Measurements from ENCODE around the gene ANKRD40. TPM values are rescaled to one million over a fixed set of nuclear protein-coding genes. Genes with fewer than 3 reads are reported as not detected.
"Not testable (repeated sequence)": the region's sequence is repeated elsewhere in the genome, so short reads cannot be mapped to it uniquely, and the experiment has no call there.

The ANKRD40 gene
- total RNA-seq, 1 donor from 2014 or later: 28.9 TPM

GRCh38 chr17:50687200-50688066, 20.3 kb downstream of the ANKRD40 start:
- FAIRE-seq: no peak
- no peak for DNase-seq (ENCODE audit: low spot score in 2 of 2)

GRCh38 chr17:50686494-50687199, 21.1 kb downstream of the ANKRD40 start:
- FAIRE-seq (no peak), DNase-seq (ENCODE audit: low spot score in 2 of 2) (no peak)

DNA sequence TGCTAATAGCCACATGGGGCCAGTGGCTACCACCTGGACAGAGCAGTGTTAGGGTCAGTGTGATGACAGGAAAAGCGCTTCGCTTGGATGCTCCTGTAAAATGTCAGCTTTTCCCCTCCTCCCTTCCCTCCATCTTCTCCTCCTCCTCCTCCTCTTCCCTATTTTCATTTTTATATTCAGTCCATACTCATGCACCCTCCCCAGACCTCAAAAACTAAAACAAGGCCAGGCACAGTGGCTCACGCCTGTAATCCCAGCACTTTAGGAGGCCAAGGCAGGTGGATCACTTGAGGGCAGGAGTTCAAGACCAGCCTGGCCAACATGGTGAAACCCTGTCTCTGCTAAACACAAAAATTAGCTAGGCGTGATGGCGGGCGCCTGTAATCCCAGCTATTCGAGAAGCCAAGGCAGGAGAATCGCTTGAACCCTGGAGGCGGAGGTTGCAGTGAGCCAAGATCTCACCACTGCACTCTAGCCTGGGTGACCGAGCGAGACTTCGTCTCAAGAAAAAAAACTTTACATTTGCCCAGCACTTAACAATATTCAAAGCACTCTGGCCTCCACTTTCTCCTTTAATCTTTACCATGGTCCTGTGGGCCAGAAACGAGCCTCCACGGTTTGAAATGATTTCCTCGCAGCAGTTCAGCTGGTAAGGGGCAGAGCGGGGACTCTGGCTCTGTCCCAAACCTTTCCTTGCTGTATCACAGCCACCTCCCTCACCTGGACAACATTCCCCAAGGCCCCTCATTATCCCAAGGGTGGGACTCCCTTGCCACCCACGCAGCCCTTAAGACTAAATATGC, 21.8 kb downstream of the ANKRD40 start:
- FAIRE-seq (no peak), DNase-seq (ENCODE audit: low spot score in 2 of 2) (no peak)

- no peak for FAIRE-seq
- no peak for DNase-seq (ENCODE audit: low spot score in 2 of 2)
These were observed 22.4 kb downstream of the ANKRD40 start for GRCh38 chr17:50685334-50685665.

- no peak for DNase-seq (ENCODE audit: low spot score in 2 of 2)
These were observed 22.9 kb downstream of the ANKRD40 start for GRCh38 chr17:50684612-50685333.

DNA sequence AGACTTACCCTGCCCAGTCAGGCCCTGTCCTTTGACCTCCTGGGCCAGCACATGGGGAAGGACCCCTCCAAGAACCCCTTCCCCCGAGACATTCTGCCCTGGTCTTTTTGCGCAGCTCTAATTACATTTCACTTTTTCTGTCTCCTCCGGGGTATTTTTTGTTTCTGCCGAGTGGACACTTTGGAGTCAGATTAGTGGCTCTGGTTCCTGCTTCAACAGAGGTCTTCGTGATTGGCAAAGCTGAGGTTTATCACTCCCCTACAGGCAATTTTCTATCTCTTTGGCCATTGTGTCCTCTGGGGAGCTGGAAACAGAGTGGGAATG, 23.5 kb downstream of the ANKRD40 start:
- FAIRE-seq (no peak), DNase-seq (ENCODE audit: low spot score in 2 of 2) (no peak)

More at GRCh38 chr17:50684612-50685333, 22.9 kb downstream of the ANKRD40 start:
- no peak for FAIRE-seq

DNA sequence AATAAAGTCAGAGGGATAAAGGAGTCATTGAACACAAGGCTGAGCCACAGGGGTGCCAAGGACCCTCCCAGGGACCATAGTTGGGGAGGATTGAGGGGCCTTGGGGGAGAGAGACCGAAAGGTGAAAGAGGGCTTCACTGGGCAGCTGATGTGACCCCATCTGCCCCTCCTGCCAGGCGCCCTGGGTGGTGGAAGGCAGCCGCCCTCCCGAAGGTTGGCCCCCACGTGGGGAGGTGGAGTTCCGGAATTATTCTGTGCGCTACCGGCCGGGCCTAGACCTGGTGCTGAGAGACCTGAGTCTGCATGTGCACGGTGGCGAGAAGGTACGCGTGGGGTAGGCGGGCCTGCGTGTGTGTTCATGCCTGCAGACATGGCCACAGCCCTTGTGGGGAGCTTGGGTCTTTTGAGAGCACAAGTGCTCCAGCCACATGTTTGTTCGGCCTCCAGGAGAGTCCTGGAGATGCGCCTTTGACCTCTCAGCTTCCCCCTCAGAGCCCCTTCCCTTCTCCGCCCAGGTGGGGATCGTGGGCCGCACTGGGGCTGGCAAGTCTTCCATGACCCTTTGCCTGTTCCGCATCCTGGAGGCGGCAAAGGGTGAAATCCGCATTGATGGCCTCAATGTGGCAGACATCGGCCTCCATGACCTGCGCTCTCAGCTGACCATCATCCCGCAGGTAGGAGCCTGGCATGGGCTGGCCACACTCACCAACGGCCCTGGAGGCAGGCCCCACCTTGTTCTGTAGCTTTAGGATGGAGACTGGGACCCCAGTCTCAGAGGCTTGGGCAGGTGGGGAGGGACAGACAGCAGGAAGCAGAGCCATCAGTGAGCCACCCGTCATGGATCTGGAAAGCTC, 24.1 kb downstream of the ANKRD40 start:
- DNase-seq (ENCODE audit: low spot score in 2 of 2): no peak

DNA sequence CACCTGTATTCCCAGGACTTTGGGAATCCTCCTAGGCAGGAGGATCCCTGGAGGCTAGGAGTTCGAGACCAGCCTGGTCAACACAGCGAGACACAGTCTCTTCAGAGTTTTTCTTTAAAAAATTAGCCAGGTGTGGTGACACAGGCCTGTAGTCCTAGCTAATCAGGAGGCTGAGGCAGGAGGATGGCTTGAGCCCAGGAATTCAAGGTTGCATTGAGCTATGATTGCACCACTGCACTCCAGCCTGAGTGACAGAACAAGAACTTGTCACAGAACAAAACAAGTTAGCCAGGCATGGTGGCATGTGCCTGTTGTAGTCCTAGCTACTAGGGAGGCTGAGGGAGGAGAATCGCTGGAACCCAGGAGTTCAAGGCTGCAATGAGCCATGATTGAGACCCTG, 24.8 kb downstream of the ANKRD40 start:
- no peak for FAIRE-seq
- no peak for DNase-seq (ENCODE audit: low spot score in 2 of 2)

More for the DNA sequence above, 24.1 kb downstream of the ANKRD40 start:
- no peak for FAIRE-seq

DNA sequence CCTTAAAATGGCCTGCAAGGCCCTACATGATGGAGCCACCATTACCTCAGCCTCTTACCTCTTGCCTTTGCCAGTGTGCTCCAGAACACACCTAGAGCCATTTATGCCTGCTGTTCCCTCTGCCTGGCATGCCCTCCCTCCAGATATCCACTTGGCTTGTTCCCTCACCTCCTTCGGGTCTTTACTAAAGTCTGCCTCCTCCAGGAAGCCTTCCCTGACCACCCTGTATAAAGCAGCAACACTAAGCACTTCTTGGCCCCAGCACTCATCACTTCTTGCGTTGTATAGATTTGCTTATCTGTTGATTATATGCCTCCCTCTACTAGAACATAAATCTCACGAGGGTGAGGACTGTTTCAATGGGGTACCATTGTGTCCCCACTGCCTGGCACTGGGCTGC, 25.3 kb downstream of the ANKRD40 start:
- no peak for FAIRE-seq

GRCh38 chr17:50681263-50682200, 26.2 kb downstream of the ANKRD40 start:
- peak; percentile 44 to 68 for DNase-seq (ENCODE audit: low spot score in 2 of 2)
- FAIRE-seq: no peak

More for the DNA sequence above, 25.3 kb downstream of the ANKRD40 start:
- DNase-seq (ENCODE audit: low spot score in 2 of 2): no peak

DNA sequence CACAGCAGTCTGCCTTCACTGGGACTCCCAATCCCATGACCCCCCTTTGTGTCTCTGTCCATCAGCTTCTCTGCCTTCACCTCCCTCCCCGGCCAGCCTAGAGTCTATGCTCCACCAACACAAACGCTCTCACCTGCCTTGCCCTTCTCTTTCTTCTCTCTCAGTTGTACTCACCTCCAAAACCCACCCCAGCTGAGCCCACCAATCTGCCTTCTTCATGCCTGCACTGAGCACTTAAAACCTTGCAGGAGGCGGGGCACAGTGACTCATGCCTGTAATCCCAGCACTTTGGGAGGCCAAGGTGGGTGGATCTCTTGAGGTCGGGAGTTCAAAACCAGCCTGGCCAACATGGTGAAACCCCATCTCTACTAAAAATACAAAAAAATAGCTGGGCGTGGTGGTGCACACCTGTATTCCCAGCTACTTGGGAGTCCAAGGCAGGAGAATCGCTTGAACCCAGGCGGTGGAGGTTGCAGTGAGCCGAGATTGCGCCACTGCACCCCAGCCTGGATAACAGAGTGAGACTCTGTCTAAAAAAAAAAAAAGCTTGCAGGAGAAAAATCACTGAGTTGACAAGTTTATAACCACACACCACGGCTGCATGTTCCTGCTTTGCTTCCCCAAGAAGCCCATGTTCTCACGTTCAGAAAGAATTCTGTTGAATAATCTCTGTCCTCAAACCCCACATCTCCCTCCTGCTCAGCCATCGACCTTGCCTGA, 27.0 kb downstream of the ANKRD40 start:
- not testable (repeated sequence) for FAIRE-seq

DNA sequence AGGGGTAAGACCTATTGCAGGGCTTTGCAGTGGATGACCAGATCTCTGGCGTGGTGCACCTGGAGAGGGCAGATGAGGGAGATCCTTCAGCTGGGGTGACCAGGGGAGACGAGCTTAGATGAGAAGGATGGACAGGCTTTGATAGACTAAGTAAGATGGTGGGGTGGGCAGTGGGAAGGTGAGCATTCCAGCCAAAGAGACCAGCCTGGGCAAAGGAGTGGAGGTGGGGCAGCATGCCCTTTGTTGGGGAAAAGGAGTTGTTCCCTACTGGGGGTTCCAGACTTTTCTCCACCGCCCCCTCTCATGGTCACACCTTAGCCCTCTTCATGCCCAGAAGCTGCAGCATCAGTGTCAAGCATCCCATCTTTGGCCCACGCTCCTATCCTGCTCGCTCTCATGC, 27.6 kb downstream of the ANKRD40 start:
- DNase-seq (ENCODE audit: low spot score in 2 of 2) (no peak), FAIRE-seq (no peak)

More for the DNA sequence above, 27.0 kb downstream of the ANKRD40 start:
- not testable (repeated sequence) for DNase-seq (ENCODE audit: low spot score in 2 of 2)

DNA sequence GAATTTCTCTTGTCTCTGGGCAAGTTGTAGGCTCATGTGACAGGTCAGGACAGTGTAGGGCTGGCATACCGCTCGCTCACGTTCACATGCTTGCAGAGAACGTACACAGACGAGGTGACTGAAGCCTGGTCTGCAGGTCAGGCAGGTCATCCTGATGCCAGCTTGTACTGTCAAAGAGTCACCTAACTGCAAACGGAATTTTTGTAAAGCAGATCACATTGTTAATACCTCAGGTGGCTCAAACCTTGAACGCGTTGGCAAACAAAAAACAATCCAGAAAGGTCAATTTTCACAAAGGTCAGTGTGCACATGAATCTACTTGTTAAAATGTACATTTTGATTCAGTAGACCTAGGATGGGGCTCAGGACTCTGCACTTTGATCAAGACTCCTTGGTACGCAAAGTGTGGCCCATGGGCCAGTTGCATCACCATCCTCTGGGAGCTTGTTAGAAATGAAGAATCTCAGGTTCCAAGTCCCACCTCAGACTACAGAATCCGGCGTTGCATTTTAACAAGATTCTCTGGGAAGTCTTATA, 28.6 kb downstream of the ANKRD40 start:
- DNase-seq (ENCODE audit: low spot score in 2 of 2) (no peak), FAIRE-seq (no peak)

- FAIRE-seq (no peak), DNase-seq (ENCODE audit: low spot score in 2 of 2) (no peak)
These were observed 29.8 kb downstream of the ANKRD40 start for GRCh38 chr17:50677851-50678375.

DNA sequence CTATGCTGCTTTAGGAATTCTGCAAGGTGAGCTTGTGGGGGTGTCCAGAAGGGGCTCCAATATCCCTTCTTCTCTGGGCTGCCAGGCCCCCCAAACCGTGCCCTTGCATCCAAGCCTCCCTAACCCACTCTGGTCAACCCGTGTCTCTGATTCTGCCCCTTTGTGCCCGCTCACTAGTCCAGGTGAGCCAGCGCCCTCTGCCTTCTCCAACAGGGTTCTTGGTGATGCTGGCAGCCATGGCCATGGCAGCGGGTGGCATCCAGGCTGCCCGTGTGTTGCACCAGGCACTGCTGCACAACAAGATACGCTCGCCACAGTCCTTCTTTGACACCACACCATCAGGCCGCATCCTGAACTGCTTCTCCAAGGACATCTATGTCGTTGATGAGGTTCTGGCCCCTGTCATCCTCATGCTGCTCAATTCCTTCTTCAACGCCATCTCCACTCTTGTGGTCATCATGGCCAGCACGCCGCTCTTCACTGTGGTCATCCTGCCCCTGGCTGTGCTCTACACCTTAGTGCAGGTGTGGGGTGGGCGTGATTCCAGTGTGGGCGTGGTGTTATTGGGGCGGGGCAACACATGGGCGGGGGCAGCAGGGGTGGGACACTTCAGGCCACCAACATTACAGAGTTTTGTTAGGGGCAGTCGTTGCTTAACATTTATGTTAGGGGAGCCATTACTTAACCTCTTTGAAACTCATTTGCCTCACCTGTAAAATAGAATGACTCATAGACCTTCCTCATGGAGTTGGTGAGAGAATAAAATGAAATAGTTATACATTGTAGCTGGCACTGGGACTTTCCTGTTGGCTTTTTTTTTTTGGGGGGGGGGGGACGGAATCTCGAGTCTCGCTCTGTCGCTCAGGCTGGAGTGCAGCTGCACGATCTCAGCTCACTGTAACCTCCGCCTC, 31.4 kb downstream of the ANKRD40 start:
- DNase-seq (ENCODE audit: low spot score in 2 of 2) (no peak), FAIRE-seq (no peak)

DNA sequence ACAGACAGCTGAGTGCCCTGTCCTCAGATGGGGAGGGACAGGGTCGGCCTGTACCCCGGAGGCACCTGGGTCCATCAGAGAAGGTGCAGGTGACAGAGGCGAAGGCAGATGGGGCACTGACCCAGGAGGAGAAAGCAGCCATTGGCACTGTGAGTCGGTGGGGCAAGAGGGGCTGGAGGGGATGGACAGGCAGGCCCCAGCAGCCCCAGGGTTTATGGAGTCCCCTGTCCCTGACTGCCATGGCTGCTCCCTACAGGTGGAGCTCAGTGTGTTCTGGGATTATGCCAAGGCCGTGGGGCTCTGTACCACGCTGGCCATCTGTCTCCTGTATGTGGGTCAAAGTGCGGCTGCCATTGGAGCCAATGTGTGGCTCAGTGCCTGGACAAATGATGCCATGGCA, 32.1 kb downstream of the ANKRD40 start:
- FAIRE-seq: no peak
- DNase-seq (ENCODE audit: low spot score in 2 of 2): no peak
